Stimulated activated CD8-positive, alpha-beta memory T cell treated with anti-CD3 and anti-CD28 coated beads, Interleukin-4, amount 100 ng/mL, for 24 hours (primary cell): ENCODE data around the gene AKAP8L.
"Not testable (repeated sequence)": the region's sequence is repeated elsewhere in the genome, so short reads cannot be mapped to it uniquely, and the experiment has no call there.

Experiments
- DNase-seq: peaks from one replicate; pipeline ENCODE4 v3.0.0-alpha.2; 2020; ENCODE audit warnings: low read depth

AKAP8L gene

GRCh38 chr19:15353908-15354307 lies 64.9 kb downstream of the AKAP8L start:
- no peak for DNase-seq

- DNase-seq = not testable (repeated sequence)
Observed at GRCh38 chr19:15352535-15352934, 66.3 kb downstream of the AKAP8L start.

- DNase-seq = not testable (repeated sequence)
Observed at GRCh38 chr19:15341328-15341727, 77.5 kb downstream of the AKAP8L start.

GRCh38 chr19:15340086-15340485 lies 78.7 kb downstream of the AKAP8L start:
- DNase-seq = no peak

GRCh38 chr19:15337202-15337601 lies 81.6 kb downstream of the AKAP8L start:
- no peak for DNase-seq

GRCh38 chr19:15335992-15336391 lies 82.8 kb downstream of the AKAP8L start:
- not testable (repeated sequence) for DNase-seq

- DNase-seq = peak; percentile 66
Observed at GRCh38 chr19:15332311-15332996, 86.3 kb downstream of the AKAP8L start, which contains the start of gene BRD4. BRD4 (minus strand) TSS chr19:15332539; CDS start chr19:15273099, 59,440 bp downstream.

- peak; percentile 47 for DNase-seq
Observed at GRCh38 chr19:15331419-15332310, 87.1 kb downstream of the AKAP8L start.

- DNase-seq = no peak
Observed at GRCh38 chr19:15330801-15331418, 87.9 kb downstream of the AKAP8L start.
